Ishikawa (cell line): ENCODE measurements around the gene EIF4EBP2.

Experiments used
- CEBPB ChIP-seq: IDR thresholded peaks from 2 replicates; pipeline ENCODE4 v1.6.1; 2012
- CREB1 ChIP-seq: IDR thresholded peaks from 2 replicates; pipeline ENCODE4 v1.6.1; 2012; ENCODE audit warnings: low read depth
- EGR1 ChIP-seq: IDR thresholded peaks from 2 replicates; pipeline ENCODE4 v1.6.1; 2012
- EP300 ChIP-seq: IDR thresholded peaks from 2 replicates; pipeline ENCODE4 v1.6.1; 2012; ENCODE audit warnings: borderline replicate concordance
- FOXM1 ChIP-seq: IDR thresholded peaks from 2 replicates; pipeline ENCODE4 v1.6.1; 2012; ENCODE audit warnings: low read depth, borderline replicate concordance
- MAX ChIP-seq: IDR thresholded peaks from 2 replicates; pipeline ENCODE4 v1.6.1; 2012
- NFIC ChIP-seq: IDR thresholded peaks from 2 replicates; pipeline ENCODE4 v1.6.1; 2012
- RAD21 ChIP-seq: IDR thresholded peaks from 2 replicates; pipeline ENCODE4 v1.6.1; 2012; ENCODE audit warnings: low read depth
- REST ChIP-seq: IDR thresholded peaks from 2 replicates; pipeline ENCODE4 v1.6.1; 2012; ENCODE audit warnings: low read depth, mild to moderate bottlenecking
- TAF1 ChIP-seq: IDR thresholded peaks from 2 replicates; pipeline ENCODE4 v1.6.1; 2012; ENCODE audit warnings: low read depth, mild to moderate bottlenecking
- TCF12 ChIP-seq: IDR thresholded peaks from 2 replicates; pipeline ENCODE4 v1.6.1; 2012; ENCODE audit warnings: low read depth
- TEAD4 ChIP-seq: IDR thresholded peaks from 2 replicates; pipeline ENCODE4 v1.6.1; 2012
- YY1 ChIP-seq: IDR thresholded peaks from 2 replicates; pipeline ENCODE4 v1.6.1; 2012; ENCODE audit warnings: low read depth
- ZBTB7A ChIP-seq: IDR thresholded peaks from 2 replicates; pipeline ENCODE4 v1.6.1; 2012; ENCODE audit warnings: low read depth
- TF ChIP-seq, protein P1 (sequence below): IDR thresholded peaks from 2 replicates; pipeline ENCODE4 v1.6.1; 2012

The EIF4EBP2 gene

DNA sequence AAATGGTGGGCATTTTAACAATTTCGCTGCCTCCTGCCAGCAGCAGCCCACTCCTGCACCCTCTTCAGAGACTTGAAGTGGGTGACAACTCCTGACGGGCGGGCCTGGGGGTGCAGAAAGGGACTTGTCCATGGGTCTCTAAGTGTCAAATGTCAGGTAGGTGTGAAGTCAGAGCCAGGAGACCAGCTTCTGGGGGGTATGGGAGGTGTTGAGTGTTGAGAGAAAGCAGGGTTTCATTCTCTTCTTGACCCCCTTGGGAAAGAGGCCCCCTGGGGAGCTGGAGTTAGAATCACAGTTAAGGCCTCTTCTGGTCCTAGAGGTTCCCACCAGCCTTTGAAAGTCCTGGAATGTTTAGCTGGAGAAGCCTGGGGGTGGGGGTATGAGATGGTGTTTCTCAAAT is 63.0 kb downstream of the EIF4EBP2 start:
- TF ChIP-seq YY1, result no peak
- no peak for TF ChIP-seq NFIC
- no peak for TF ChIP-seq ZBTB7A
- TF ChIP-seq CREB1, result no peak
- TF ChIP-seq TCF12, result no peak
- TF ChIP-seq EGR1, result no peak
- no peak for TF ChIP-seq RAD21
- no peak for TF ChIP-seq CEBPB
- TF ChIP-seq TEAD4, result no peak

- TF ChIP-seq EGR1 (no peak), RAD21 (no peak)
These were observed 69.0 kb downstream of the EIF4EBP2 start for GRCh38 chr10:70472799-70473454.

DNA sequence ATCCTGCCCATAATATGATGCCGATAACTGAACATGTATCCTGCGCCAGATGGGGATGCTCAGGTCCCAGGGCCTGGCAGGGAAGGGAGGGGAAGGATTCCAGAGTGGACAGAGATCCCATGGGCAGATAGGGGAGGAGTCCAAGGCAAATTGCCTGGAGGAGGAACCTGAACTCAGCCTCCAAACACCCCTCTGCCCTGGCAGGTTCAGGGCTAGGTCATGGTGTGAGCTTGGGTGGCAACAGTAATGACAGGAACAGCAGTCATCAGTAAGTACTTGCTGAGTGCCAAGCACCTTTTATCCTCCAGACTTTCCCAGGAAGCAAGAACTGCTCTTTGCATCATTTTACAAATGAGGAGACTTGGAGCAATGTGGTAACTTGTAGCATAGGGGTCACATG is 70.8 kb downstream of the EIF4EBP2 start:
- TF ChIP-seq RAD21 (no peak), EP300 (no peak), ZBTB7A (no peak), EGR1 (no peak), MAX (no peak), CREB1 (no peak), NFIC (no peak), TAF1 (no peak), FOXM1 (no peak), REST (no peak), CEBPB (no peak), YY1 (no peak), TEAD4 (no peak)
- TF ChIP-seq, protein P1, sequence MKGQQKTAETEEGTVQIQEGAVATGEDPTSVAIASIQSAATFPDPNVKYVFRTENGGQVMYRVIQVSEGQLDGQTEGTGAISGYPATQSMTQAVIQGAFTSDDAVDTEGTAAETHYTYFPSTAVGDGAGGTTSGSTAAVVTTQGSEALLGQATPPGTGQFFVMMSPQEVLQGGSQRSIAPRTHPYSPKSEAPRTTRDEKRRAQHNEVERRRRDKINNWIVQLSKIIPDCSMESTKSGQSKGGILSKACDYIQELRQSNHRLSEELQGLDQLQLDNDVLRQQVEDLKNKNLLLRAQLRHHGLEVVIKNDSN, result no peak

GRCh38 chr10:70475661-70476060 is 71.7 kb downstream of the EIF4EBP2 start:
- TF ChIP-seq CREB1, result no peak
- no peak for TF ChIP-seq REST
- no peak for TF ChIP-seq YY1

- TF ChIP-seq EP300 (no peak), CREB1 (no peak), ZBTB7A (no peak), CEBPB (no peak), YY1 (no peak), TAF1 (no peak), REST (no peak), TCF12 (no peak), FOXM1 (no peak), RAD21 (no peak), MAX (no peak), NFIC (no peak)
These were observed 72.5 kb downstream of the EIF4EBP2 start for GRCh38 chr10:70476249-70477035.
